Activated CD4-positive, alpha-beta memory T cell treated with anti-CD3 and anti-CD28 coated beads for 36 hours (primary cell): ENCODE data around the gene TRAFD1. TPM values are rescaled to one million over a fixed set of nuclear protein-coding genes. Genes with fewer than 3 reads are reported as not detected.
A peak's percentile ranks its signal among the peaks of the same experiment; 100 is the strongest.

Source experiments
- CTCF ChIA-PET: fragments of 350-600 bp; sonication (Branson Sonifier 250); formaldehyde crosslinking; loops from one replicate; lab custom pipeline; 2021; ENCODE audit warnings: antibody characterized with exemption, inconsistent platforms; lab: Charles Lee
- POLR2A ChIA-PET: fragments of 350-600 bp; sonication (Branson Sonifier 250); formaldehyde crosslinking; loops from one replicate; lab custom pipeline; 2021; ENCODE audit warnings: antibody characterized with exemption; lab: Charles Lee
- DNase-seq: peaks from one replicate; pipeline ENCODE4 v3.0.0-alpha.2; 2020
- H3K27ac Mint-ChIP-seq: one replicate; pipeline ENCODE4 v1.8.0; 2021; ENCODE audit warnings: mixed read lengths
- H3K27me3 Mint-ChIP-seq: one replicate; pipeline ENCODE4 v1.8.0; 2021; ENCODE audit warnings: mixed read lengths
- H3K36me3 Mint-ChIP-seq: one replicate; pipeline ENCODE4 v1.8.0; 2021; ENCODE audit warnings: mixed read lengths
- H3K4me1 Mint-ChIP-seq: one replicate; pipeline ENCODE4 v1.8.0; 2021; ENCODE audit warnings: low read depth, mixed read lengths
- H3K4me3 Mint-ChIP-seq: one replicate; pipeline ENCODE4 v1.8.0; 2021; ENCODE audit warnings: mild to moderate bottlenecking, mixed read lengths
- H3K9me3 Mint-ChIP-seq: one replicate; pipeline ENCODE4 v1.8.0; 2021; ENCODE audit warnings: mixed read lengths
- intact Hi-C: fragments of 100-400 bp; cut with micrococcal nuclease; formaldehyde crosslinking; loops from one replicate; pipeline ENCODE4 v1.15.1; 2023
- total RNA-seq, 2 experiments: library from RNA; stranded (reverse); gene quantifications; one replicate each; pipeline ENCODE4 v1.2.3, GENCODE V29; 2021

The TRAFD1 gene
- total RNA-seq, 2 experiments from 2014 or later = 56.4 to 61.8 TPM

GRCh38 chr12:112170376-112170775 lies 45.0 kb downstream of the TRAFD1 start:
- no peaks in the 10 kb centered on the region for H3K9me3 Mint-ChIP-seq
- POLR2A ChIA-PET = no interaction called here
- no peaks in the 10 kb centered on the region for H3K27me3 Mint-ChIP-seq
- no peaks in the 10 kb centered on the region for H3K4me1 Mint-ChIP-seq
- H3K27ac Mint-ChIP-seq = no peak overlapping the region
- CTCF ChIA-PET = interaction anchor here (0.6 kb wide), 1 partner anchor 84 kb away, joined by 3 read pairs; no protein-coding TSS in a partner anchor
- H3K4me3 Mint-ChIP-seq = no peak overlapping the region
- peak; percentile 42 for DNase-seq
- peaks cover 13% of the 10 kb centered on the region for H3K36me3 Mint-ChIP-seq
- intact Hi-C loops = no loop called here

- DNase-seq = no peak
- Mint-ChIP-seq H3K27me3 (no peaks in the 10 kb centered on the region), H3K4me1 (no peaks in the 10 kb centered on the region), H3K4me3 (no peak overlapping the region), H3K27ac (no peak overlapping the region), H3K36me3 (peaks cover 13% of the 10 kb centered on the region), H3K9me3 (no peaks in the 10 kb centered on the region)
- intact Hi-C loops = no loop called here
- CTCF ChIA-PET = no interaction called here
- POLR2A ChIA-PET = no interaction called here
These were observed 45.7 kb downstream of the TRAFD1 start for GRCh38 chr12:112170971-112171596.

GRCh38 chr12:112172556-112173324 lies 47.4 kb downstream of the TRAFD1 start:
- no peak overlapping the region for H3K4me3 Mint-ChIP-seq
- ChIA-PET POLR2A (no interaction called here), CTCF (no interaction called here)
- H3K27me3 Mint-ChIP-seq = no peaks in the 10 kb centered on the region
- no peaks in the 10 kb centered on the region for H3K4me1 Mint-ChIP-seq
- H3K9me3 Mint-ChIP-seq = no peaks in the 10 kb centered on the region
- intact Hi-C loops = no loop called here
- DNase-seq = no peak
- no peak overlapping the region for H3K27ac Mint-ChIP-seq
- H3K36me3 Mint-ChIP-seq = peaks cover 13% of the 10 kb centered on the region

GRCh38 chr12:112175361-112176155 lies 50.2 kb downstream of the TRAFD1 start:
- POLR2A ChIA-PET = no interaction called here
- no peak for DNase-seq
- CTCF ChIA-PET = no interaction called here
- Mint-ChIP-seq H3K9me3 (no peaks in the 10 kb centered on the region), H3K4me1 (peaks cover 3% of the 10 kb centered on the region), H3K27me3 (no peaks in the 10 kb centered on the region), H3K4me3 (no peak overlapping the region), H3K27ac (no peak overlapping the region), H3K36me3 (peaks cover 18% of the 10 kb centered on the region)
- intact Hi-C loops = no loop called here

- intact Hi-C loops = no loop called here
- no peak overlapping the region for H3K27ac Mint-ChIP-seq
These were observed 51.1 kb downstream of the TRAFD1 start for GRCh38 chr12:112176321-112177010.

GRCh38 chr12:112178796-112179195 lies 53.4 kb downstream of the TRAFD1 start:
- CTCF ChIA-PET = no interaction called here
- Mint-ChIP-seq H3K36me3 (peaks cover 14% of the 10 kb centered on the region), H3K27ac (no peak overlapping the region)

More at GRCh38 chr12:112176321-112177010, 51.1 kb downstream of the TRAFD1 start:
- H3K4me3 Mint-ChIP-seq = no peak overlapping the region
- CTCF ChIA-PET = no interaction called here
- H3K27me3 Mint-ChIP-seq = no peaks in the 10 kb centered on the region
- POLR2A ChIA-PET = no interaction called here
- H3K36me3 Mint-ChIP-seq = peaks cover 19% of the 10 kb centered on the region
- no peaks in the 10 kb centered on the region for H3K9me3 Mint-ChIP-seq
- peaks cover 4% of the 10 kb centered on the region for H3K4me1 Mint-ChIP-seq
- no peak for DNase-seq

GRCh38 chr12:112179341-112179740 lies 54.0 kb downstream of the TRAFD1 start:
- H3K36me3 Mint-ChIP-seq = peaks cover 14% of the 10 kb centered on the region
- ChIA-PET POLR2A (no interaction called here), CTCF (no interaction called here)
- intact Hi-C loops = no loop called here
- no peak overlapping the region for H3K27ac Mint-ChIP-seq
- H3K27me3 Mint-ChIP-seq = no peaks in the 10 kb centered on the region
- peaks cover 20% of the 10 kb centered on the region for H3K4me1 Mint-ChIP-seq
- DNase-seq = no peak
- no peak overlapping the region for H3K4me3 Mint-ChIP-seq
- H3K9me3 Mint-ChIP-seq = no peaks in the 10 kb centered on the region

More at GRCh38 chr12:112178796-112179195, 53.4 kb downstream of the TRAFD1 start:
- DNase-seq = no peak
- Mint-ChIP-seq H3K4me1 (peaks cover 18% of the 10 kb centered on the region), H3K27me3 (no peaks in the 10 kb centered on the region), H3K4me3 (no peak overlapping the region), H3K9me3 (no peaks in the 10 kb centered on the region)
- intact Hi-C loops = no loop called here
- POLR2A ChIA-PET = no interaction called here

DNA sequence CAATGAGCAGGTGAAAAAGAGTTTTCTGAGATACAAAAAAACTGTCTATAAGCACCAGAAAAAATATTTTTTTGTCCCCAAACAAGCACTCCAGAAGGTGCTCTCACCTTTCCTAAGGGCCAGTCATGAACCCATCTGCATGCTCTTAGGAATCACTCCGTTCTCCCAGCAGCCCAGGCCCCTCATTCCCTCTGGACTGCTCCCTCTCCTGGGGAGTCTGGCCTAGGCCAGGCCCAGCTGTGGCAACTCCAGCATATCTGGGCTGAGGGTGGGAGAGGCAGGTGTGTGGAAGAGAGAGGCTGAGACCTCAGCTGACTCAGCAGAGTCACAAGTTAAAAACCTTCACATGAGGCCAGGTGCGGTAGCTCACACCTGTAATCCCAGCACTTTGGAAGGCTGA lies 54.6 kb downstream of the TRAFD1 start:
- Mint-ChIP-seq H3K4me1 (peaks cover 20% of the 10 kb centered on the region), H3K9me3 (no peaks in the 10 kb centered on the region), H3K27me3 (no peaks in the 10 kb centered on the region), H3K4me3 (no peak overlapping the region), H3K36me3 (peaks cover 17% of the 10 kb centered on the region), H3K27ac (no peak overlapping the region)
- POLR2A ChIA-PET = no interaction called here
- CTCF ChIA-PET = no interaction called here
- intact Hi-C loops = loop anchor here (10.0 kb wide), 1 partner anchor 235 kb away; no protein-coding TSS in a partner anchor
- no peak for DNase-seq

DNA sequence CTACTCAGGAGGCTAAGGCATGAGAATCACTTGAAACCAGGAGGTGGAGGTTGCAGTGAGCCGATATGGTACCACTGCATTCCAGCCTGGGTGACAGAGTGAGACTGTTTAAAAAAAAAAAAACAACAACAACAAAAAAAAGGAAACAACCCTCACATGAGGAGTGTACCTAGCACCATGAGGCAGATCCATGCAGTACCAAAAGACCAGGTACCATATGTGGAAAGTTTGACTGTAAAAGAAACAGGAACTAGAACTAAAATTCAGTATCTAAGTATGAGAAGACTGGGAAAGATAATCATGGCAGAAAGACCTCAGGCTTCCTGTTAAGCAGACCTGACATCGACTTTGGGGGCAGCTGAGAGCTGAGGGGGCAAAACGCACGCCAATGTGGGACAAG lies 55.1 kb downstream of the TRAFD1 start:
- peaks cover 14% of the 10 kb centered on the region for H3K36me3 Mint-ChIP-seq
- H3K27ac Mint-ChIP-seq = no peak overlapping the region
- H3K9me3 Mint-ChIP-seq = no peaks in the 10 kb centered on the region
- intact Hi-C loops = loop anchor here (10.0 kb wide), 1 partner anchor 236 kb away; no protein-coding TSS in a partner anchor
- no peak overlapping the region for H3K4me3 Mint-ChIP-seq
- ChIA-PET CTCF (no interaction called here), POLR2A (interaction anchor here (0.6 kb wide), 1 partner anchor 47 kb away, joined by 3 read pairs; no protein-coding TSS in a partner anchor)
- DNase-seq = no peak
- no peaks in the 10 kb centered on the region for H3K27me3 Mint-ChIP-seq
- H3K4me1 Mint-ChIP-seq = peaks cover 20% of the 10 kb centered on the region

DNA sequence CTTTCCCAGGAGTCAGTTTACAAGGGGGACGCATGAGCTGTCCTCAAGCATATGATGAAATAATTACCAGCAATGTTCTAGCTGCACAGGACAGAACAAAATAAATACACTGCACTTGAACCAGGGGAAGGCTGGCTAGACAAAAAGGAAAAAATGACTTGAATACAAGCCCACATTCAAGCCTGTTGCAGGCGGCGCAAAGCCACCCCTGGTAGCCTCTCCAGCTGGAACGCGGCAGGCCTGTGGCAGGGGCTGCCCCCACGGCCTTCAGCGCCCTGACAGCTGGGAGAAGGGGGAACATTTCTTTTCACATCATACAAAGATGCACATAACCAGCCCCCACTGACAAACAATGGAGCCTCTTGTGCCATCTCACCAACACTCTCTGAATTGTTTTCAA lies 57.1 kb downstream of the TRAFD1 start:
- intact Hi-C loops = loop anchor here (2.0 to 10.0 kb wide), 2 partner anchors 86 to 238 kb away; no protein-coding TSS in a partner anchor
- Mint-ChIP-seq H3K9me3 (no peaks in the 10 kb centered on the region), H3K4me1 (peaks cover 20% of the 10 kb centered on the region), H3K36me3 (peaks cover 17% of the 10 kb centered on the region), H3K4me3 (no peak overlapping the region), H3K27ac (no peak overlapping the region), H3K27me3 (no peaks in the 10 kb centered on the region)
- ChIA-PET CTCF (interaction anchor here (0.7 kb wide), 1 partner anchor 193 kb away, joined by 3 read pairs; no protein-coding TSS in a partner anchor), POLR2A (interaction anchor here (1.7 to 1.8 kb wide), 2 partner anchors 52 to 57 kb away, joined by 6 to 7 read pairs; partner anchors contain the start of gene TRAFD1)
- no peak for DNase-seq
